Aorta (tissue), 5 donors: Measurements from ENCODE around the gene DAP. TPM values are rescaled to one million over a fixed set of nuclear protein-coding genes. Genes with fewer than 3 reads are reported as not detected.
"Not testable (repeated sequence)": the region's sequence is repeated elsewhere in the genome, so short reads cannot be mapped to it uniquely, and the experiment has no call there.

Source experiments
- ATAC-seq: fragments of 200-7000 bp; cut with Tn5 transposase; one replicate; pipeline ENCODE4 v1.9.1; 2022; ENCODE audit warnings: moderate library complexity; ENCODE audit not compliant: low FRiP score
- DNase-seq, 2 donors: peaks; one replicate each; pipeline ENCODE4 v3.0.0-alpha.2; 2020
- H3K27ac ChIP-seq, 2 donors: one replicate each; pipeline ENCODE4 v1.5.1; 2013; ENCODE audit warnings: low read length in 2 of 2, mild to moderate bottlenecking in 2 of 2, moderate library complexity in 2 of 2, control low read depth in 1 of 2, inconsistent platforms in 1 of 2, low read depth in 1 of 2
- H3K27me3 ChIP-seq, 2 donors: one replicate each; pipeline ENCODE4 v1.6.1; 2013; ENCODE audit warnings: control low read depth in 1 of 2, low read length in 1 of 2, mild to moderate bottlenecking in 1 of 2, moderate library complexity in 1 of 2; ENCODE audit not compliant: insufficient read depth in 2 of 2, control insufficient read depth in 1 of 2
- H3K36me3 ChIP-seq, 2 donors: one replicate each; pipeline ENCODE4 v1.6.1; 2013; ENCODE audit warnings: control low read depth in 1 of 2, low read length in 1 of 2, mild to moderate bottlenecking in 1 of 2; ENCODE audit not compliant: insufficient read depth in 2 of 2, control insufficient read depth in 1 of 2
- H3K4me1 ChIP-seq, 2 donors: one replicate each; pipeline ENCODE4 v1.6.1; 2013; ENCODE audit warnings: low read length in 2 of 2, control low read depth in 1 of 2, mild to moderate bottlenecking in 1 of 2, moderate library complexity in 1 of 2; ENCODE audit not compliant: insufficient read depth in 2 of 2, control insufficient read depth in 1 of 2
- H3K4me3 ChIP-seq, 2 donors: one replicate each; pipeline ENCODE4 v1.5.1; 2013; ENCODE audit warnings: low read length in 2 of 2, control low read depth in 1 of 2, mild to moderate bottlenecking in 1 of 2
- H3K9me3 ChIP-seq: one replicate; pipeline ENCODE4 v1.6.1; 2013; ENCODE audit warnings: mild to moderate bottlenecking, low read length; ENCODE audit not compliant: control insufficient read depth
- WGBS, 2 donors: extraction: QIAGEN DNeasy Blood & Tissue Kit; methylation state at CpG; one replicate each; pipeline ENCODE4 v1.1.7; 2013; 5-methylcytosine and 5-hydroxymethylcytosine counted together
- intact Hi-C, 2 donors: fragments of 100-400 bp; cut with DNase I; formaldehyde crosslinking; loops; one replicate each; pipeline versions ENCODE4 v1.14.2 to v1.15.0; 2022
- polyA plus RNA-seq, 2 donors: library from polyadenylated mRNA; stranded (reverse); fragments of 200-250 nt; gene quantifications; one replicate each; pipeline ENCODE4 v1.2.3, GENCODE V29; 2013
- total RNA-seq, 2 donors: library from RNA; stranded (reverse); fragmentation: NEBNext Ultra II Directional; extraction: Animal tissue kit (Norgen Biotek cat#: 25700); gene quantifications; one replicate each; pipeline ENCODE4 v1.2.1, GENCODE V29; 2021
- donor health status: healthy with polysubstance abuse.
- donor health status: Bipolar disorder and iron deficiency.
- donor health status: DM: no; HTN: no; CAD: no.
- donor health status: DM: no; HTN: no; CAD: no.
- donor health status: DM: yes; HTN: yes; CAD: no.

The DAP gene
- total and polyA plus RNA-seq, 4 donors, result 117 to 188 (median 134) TPM

DNA sequence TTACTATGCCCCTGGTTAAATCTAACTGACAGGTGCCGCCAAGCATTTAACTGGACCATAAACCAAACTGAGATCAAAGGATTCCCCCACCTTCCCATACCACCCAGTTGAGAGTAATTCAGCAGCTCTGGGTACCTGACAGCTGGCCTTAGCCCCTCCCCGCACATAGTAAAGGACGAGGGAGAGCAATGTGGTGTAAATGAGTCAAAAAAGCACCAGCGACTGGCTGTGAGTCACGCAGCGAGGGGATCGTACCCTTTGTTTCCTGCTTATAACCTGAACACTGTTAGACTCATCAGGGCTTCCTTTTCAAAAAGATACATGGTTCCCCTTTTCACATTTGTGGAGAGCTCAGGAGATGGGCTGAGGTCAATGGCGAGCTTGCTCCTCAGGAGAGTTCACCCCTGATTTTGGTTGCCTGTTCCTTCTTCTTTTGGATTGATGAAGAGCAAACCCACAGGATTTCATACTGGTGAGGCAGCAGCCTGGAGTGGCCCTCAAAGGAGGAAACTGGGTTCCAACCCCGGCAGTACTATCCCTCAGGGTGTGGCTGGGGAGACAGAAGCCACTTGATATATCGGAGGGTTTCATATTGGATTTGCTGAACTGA, 125.7 kb downstream of the DAP start:
- Histone ChIP-seq H3K27me3 (no peaks in the 10 kb centered on the region), H3K4me1 (no peaks in the 10 kb centered on the region), H3K36me3 (no peaks in the 10 kb centered on the region), H3K4me3 (no peak overlapping the region), H3K9me3 (no peaks in the 10 kb centered on the region), H3K27ac (no peak overlapping the region)
- ATAC-seq, result no peak
- 76 to 78% methylated on average over 10 of the region's 10 CpGs for WGBS, 2 donors
- intact Hi-C loops, result no loop called here
- DNase-seq, result no peak

DNA sequence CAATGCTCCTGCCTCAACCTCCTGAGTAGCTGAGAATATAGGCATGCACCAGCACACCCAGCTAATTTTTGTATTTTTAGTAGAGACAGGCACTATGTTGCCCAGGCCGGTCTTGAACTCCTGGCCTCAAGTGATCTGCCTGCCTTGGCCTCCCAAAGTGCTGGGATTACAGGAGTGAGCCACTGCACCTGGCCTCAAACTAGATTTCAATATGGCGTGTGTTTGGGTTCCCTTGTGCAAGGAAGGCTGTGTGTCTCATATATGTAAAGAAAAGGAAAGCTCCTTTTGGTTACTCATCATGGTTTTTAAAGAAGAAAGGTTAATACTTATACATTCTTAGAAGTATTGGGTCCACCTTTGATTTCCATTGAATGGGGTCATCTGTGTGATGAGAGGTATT, 126.5 kb downstream of the DAP start:
- Histone ChIP-seq H3K36me3 (no peaks in the 10 kb centered on the region), H3K4me3 (no peak overlapping the region)
- WGBS, 2 donors, result 98 to 100% methylated on average over 2 of the region's 2 CpGs

DNA sequence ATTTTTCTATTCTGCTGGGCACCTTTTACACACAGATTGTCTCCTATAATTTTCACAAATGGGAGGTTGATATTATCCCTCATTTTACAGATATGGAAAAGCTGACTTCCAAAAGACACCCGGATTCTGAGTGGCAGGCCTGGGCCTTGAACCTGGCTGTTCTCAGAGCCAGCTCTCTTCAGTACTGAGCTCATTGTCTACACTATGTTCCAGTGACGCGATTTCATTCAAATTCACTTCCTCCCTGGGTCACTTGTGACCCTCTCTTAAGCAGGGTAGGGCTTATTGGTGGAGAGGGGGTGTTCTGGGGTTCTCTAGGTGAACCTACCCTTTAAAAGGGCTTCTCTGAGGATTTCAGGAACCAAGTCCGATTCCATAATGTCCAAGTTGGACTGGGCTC, 127.0 kb downstream of the DAP start:
- Histone ChIP-seq H3K27me3 (no peaks in the 10 kb centered on the region), H3K4me1 (no peaks in the 10 kb centered on the region), H3K4me3 (no peak overlapping the region), H3K36me3 (no peaks in the 10 kb centered on the region), H3K9me3 (no peaks in the 10 kb centered on the region), H3K27ac (no peak overlapping the region)
- DNase-seq (no peak), ATAC-seq (no peak)
- 69 to 90% methylated on average over 4 of the region's 4 CpGs for WGBS, 2 donors
- intact Hi-C loops, result no loop called here

More for the DNA sequence above, 126.5 kb downstream of the DAP start:
- ATAC-seq (no peak), DNase-seq (no peak)
- intact Hi-C loops, result no loop called here
- no peaks in the 10 kb centered on the region for H3K27me3 ChIP-seq
- H3K4me1 ChIP-seq, result no peaks in the 10 kb centered on the region
- no peak overlapping the region for H3K27ac ChIP-seq
- no peaks in the 10 kb centered on the region for H3K9me3 ChIP-seq

DNA sequence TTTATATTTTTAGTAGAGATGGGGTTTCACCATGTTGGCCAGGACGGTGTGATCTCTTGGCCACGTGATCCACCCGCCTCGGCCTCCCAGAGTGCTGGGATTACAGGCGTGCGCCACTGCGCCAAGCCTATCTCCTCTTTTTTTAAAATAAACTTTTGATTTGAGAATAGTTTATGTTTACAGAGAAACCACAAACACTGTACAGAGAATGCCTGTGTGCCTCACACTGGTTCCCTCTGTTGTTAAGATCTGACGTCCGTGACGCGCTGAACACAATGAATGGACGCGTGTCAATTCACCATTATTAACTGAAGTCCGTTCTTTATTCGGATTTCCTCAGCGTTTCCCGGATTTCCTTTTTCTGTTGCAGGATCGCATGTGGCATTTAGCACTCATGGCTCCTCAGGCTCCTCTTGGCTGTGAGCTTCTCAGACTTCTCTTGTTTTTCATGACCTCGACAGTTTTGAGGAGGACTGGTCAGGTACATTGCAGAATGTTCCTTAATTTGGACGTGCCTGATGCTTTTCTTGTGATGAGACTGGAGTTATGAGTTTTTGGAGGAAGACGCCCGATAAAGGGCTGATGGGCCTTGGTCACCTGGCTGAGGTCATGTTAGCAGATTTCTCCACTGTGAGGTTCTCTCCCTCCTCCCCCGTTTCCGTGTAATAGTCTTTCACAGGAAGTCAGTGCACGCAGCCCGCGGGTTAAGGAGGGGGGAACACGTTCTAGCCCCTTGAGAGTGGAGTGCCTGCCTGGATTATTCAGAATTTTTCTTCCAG, 127.6 kb downstream of the DAP start:
- DNase-seq, result no peak
- intact Hi-C loops, result no loop called here

DNA sequence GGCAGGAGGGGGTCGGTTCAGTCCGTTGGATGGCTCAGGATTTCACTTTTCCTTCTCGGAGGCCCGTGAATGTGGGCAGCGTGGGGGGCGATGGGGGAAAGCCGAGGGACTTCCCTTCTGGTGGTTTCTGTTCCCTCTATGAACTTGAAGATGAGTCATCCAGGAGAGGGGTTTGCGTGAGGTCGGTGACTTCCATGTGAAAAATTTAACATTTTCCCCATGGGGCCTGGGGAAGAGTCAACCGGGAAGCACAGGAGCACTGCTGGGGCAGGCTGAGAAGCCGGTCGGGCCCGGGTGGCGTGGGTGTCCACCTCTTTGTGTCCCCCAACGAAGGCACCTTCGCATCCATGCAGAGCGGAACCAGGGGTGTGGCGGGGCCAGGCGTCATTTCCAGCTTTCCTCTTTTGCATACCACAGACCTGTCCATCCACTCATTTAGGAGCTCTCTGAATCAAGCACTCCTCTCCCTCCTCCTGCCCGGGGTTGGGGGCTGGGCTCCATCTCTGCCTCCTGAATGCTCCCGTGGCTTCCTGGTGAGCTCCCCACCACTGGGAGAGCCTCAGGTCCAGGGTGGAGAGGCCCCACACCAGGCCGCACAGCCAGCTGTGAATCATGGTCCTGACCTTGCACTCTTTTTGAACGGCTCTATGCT, 128.8 kb downstream of the DAP start:
- no peaks in the 10 kb centered on the region for H3K36me3 ChIP-seq
- no peak overlapping the region for H3K4me3 ChIP-seq
- H3K27me3 ChIP-seq, result no peaks in the 10 kb centered on the region
- no peaks in the 10 kb centered on the region for H3K4me1 ChIP-seq
- H3K9me3 ChIP-seq, result no peaks in the 10 kb centered on the region
- intact Hi-C loops, result no loop called here
- H3K27ac ChIP-seq, result no peak overlapping the region
- no peak for ATAC-seq
- DNase-seq, result peak in 1 of 2 donors; percentile 61
- WGBS, 2 donors, result 83 to 85% methylated on average over 22 to 23 of the region's 23 CpGs

More for the DNA sequence above, 127.6 kb downstream of the DAP start:
- ATAC-seq, result no peak
- 85 to 89% methylated on average over 28 of the region's 28 CpGs for WGBS, 2 donors
- no peaks in the 10 kb centered on the region for H3K9me3 ChIP-seq
- H3K27ac ChIP-seq, result no peak overlapping the region
- H3K4me3 ChIP-seq, result no peak overlapping the region
- H3K4me1 ChIP-seq, result no peaks in the 10 kb centered on the region
- no peaks in the 10 kb centered on the region for H3K36me3 ChIP-seq
- no peaks in the 10 kb centered on the region for H3K27me3 ChIP-seq

DNA sequence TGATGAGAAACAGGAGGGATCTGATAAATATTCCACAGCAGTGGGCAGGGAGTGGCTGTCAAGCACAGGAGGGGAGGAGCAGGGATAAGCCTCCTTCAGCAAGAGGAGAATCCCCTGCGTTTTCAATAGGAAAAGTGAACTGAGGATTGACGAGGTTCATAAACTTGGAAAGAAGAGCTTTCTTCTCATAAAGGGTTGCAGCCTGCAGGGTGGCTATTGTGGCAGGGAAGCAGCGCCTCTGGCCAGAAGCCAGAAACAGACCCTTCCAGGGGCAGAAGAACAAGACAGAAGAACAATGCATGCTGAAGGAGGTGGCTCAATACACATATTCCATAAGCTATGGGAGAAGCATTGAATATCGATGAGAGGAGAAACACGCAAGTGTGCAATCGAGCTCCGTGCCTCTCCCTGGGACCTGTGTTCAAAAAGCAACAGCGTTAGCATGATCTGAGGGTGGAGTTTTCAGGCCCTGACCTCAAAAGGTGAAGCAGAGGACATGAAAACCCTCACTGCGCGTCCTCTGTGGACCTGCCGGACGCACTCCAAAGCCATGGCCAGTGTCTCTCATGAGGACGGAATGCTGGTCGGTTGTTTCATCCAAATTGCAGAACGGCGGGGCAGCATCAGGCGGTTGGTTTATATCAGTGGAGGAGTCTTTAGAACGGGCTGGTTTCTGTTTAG, 129.6 kb downstream of the DAP start:
- 91% methylated on average over 18 of the region's 18 CpGs for WGBS, 2 donors
- Histone ChIP-seq H3K27me3 (no peaks in the 10 kb centered on the region), H3K4me1 (no peaks in the 10 kb centered on the region), H3K27ac (no peak overlapping the region), H3K36me3 (no peaks in the 10 kb centered on the region), H3K9me3 (no peaks in the 10 kb centered on the region), H3K4me3 (no peak overlapping the region)
- intact Hi-C loops, result no loop called here
- no peak for DNase-seq
- no peak for ATAC-seq

DNA sequence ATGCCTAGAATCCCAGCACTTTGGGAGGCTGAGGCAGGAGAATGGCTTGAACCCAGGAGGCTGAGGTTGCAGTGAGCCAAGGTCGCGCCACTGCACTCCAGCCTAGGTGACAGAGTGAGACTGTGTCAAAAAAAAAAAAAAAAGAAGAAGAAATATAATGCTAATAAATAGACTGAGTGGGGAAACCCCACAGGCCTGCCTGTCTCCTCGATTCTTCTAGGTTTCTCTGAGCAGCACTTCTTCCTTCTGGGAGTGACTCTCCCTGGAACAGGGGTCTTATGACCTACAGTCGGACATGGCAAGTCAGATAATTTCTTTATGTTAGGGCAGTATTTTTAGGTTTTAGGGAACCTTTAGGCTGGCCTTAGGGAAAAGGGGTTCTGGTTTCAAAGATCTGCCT, 130.3 kb downstream of the DAP start:
- H3K4me1 ChIP-seq, H3K36me3 ChIP-seq, H3K27me3 ChIP-seq, intact Hi-C loops, DNase-seq, H3K4me3 ChIP-seq, H3K27ac ChIP-seq, ATAC-seq, H3K9me3 ChIP-seq: not testable (repeated sequence)
- WGBS, 2 donors, result 48 to 92% methylated on average over 2 to 4 of the region's 4 CpGs

DNA sequence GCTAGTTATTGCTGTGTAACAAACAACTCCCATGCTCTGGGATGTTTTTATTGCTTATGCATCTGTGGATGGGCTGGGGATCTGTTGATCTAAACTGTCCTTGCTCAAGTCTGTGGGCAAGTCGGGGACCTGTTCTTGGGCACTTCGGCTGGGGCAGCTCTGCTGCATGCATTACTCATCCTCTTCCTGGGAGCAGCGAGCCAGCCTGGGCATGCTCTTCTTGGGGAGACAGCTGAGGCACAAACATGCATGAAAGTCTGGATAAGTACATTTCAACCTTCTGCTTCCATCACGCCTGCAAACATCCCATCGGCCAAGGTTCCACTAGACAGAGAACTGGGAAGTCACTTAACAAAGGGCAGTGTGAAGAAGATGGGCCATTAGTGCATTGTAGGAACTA, 130.9 kb downstream of the DAP start:
- Histone ChIP-seq H3K9me3 (no peaks in the 10 kb centered on the region), H3K4me1 (no peaks in the 10 kb centered on the region), H3K36me3 (no peaks in the 10 kb centered on the region), H3K27ac (no peak overlapping the region), H3K4me3 (no peak overlapping the region), H3K27me3 (no peaks in the 10 kb centered on the region)
- no peak for ATAC-seq
- intact Hi-C loops, result no loop called here
- 90 to 94% methylated on average over 5 of the region's 5 CpGs for WGBS, 2 donors
- DNase-seq, result no peak
